Measurements from ENCODE around the gene ST6GALNAC5. TPM values are rescaled to one million over a fixed set of nuclear protein-coding genes. Genes with fewer than 3 reads are reported as not detected.

Gene ST6GALNAC5
- total RNA-seq, 1 donor from 2014 or later, result 32.9 TPM

- Histone ChIP-seq H3K36me3 (no peaks in the 10 kb centered on the region), H3K9me3 (no peaks in the 10 kb centered on the region), H3K27me3 (no peaks in the 10 kb centered on the region), H3K4me1 (no peaks in the 10 kb centered on the region), H3K27ac (no peak overlapping the region), H3K4me3 (no peak overlapping the region)
- no peak for DNase-seq (ENCODE audit: low spot score in 2 of 2)
- intact Hi-C loops (cut with DNase I), result no loop called here
- TF ChIP-seq CTCF (IDR thresholded peaks at IDR 0.05), result no peak
These were observed 125.8 kb downstream of the ST6GALNAC5 start for GRCh38 chr1:76993036-76993435.

- Histone ChIP-seq H3K4me1 (no peaks in the 10 kb centered on the region), H3K27ac (no peak overlapping the region), H3K27me3 (no peaks in the 10 kb centered on the region), H3K9me3 (no peaks in the 10 kb centered on the region), H3K4me3 (no peak overlapping the region), H3K36me3 (no peaks in the 10 kb centered on the region)
- no peak for TF ChIP-seq CTCF (IDR thresholded peaks at IDR 0.05)
- DNase-seq (ENCODE audit: low spot score in 2 of 2), result no peak
- intact Hi-C loops (cut with DNase I), result no loop called here
These were observed 131.4 kb downstream of the ST6GALNAC5 start for GRCh38 chr1:76998582-76999223.

GRCh38 chr1:77007675-77008074 lies 140.4 kb downstream of the ST6GALNAC5 start:
- Histone ChIP-seq H3K27ac (no peak overlapping the region), H3K9me3 (no peaks in the 10 kb centered on the region), H3K27me3 (no peaks in the 10 kb centered on the region), H3K4me3 (no peak overlapping the region), H3K36me3 (no peaks in the 10 kb centered on the region), H3K4me1 (no peaks in the 10 kb centered on the region)
- intact Hi-C loops (cut with DNase I), result no loop called here
- TF ChIP-seq CTCF (IDR thresholded peaks at IDR 0.05), result no peak
- DNase-seq (ENCODE audit: low spot score in 2 of 2), result no peak

- H3K27me3 ChIP-seq, result no peaks in the 10 kb centered on the region
- DNase-seq (ENCODE audit: low spot score in 2 of 2), result no peak
- intact Hi-C loops (cut with DNase I), result no loop called here
- TF ChIP-seq CTCF (IDR thresholded peaks at IDR 0.05), result no peak
- no peak overlapping the region for H3K4me3 ChIP-seq
- H3K27ac ChIP-seq, result no peak overlapping the region
- no peaks in the 10 kb centered on the region for H3K9me3 ChIP-seq
- H3K4me1 ChIP-seq, result no peaks in the 10 kb centered on the region
- H3K36me3 ChIP-seq, result no peaks in the 10 kb centered on the region
These were observed 143.7 kb downstream of the ST6GALNAC5 start for GRCh38 chr1:77010937-77011336.

GRCh38 chr1:77012066-77012465 lies 144.8 kb downstream of the ST6GALNAC5 start:
- intact Hi-C loops (cut with DNase I), result no loop called here

More at GRCh38 chr1:77012066-77012465, 144.8 kb downstream of the ST6GALNAC5 start:
- Histone ChIP-seq H3K4me1 (no peaks in the 10 kb centered on the region), H3K36me3 (no peaks in the 10 kb centered on the region), H3K27me3 (no peaks in the 10 kb centered on the region), H3K4me3 (no peak overlapping the region), H3K9me3 (no peaks in the 10 kb centered on the region), H3K27ac (no peak overlapping the region)
- TF ChIP-seq CTCF (IDR thresholded peaks at IDR 0.05), result no peak
- no peak for DNase-seq (ENCODE audit: low spot score in 2 of 2)
